Erythroblast (primary cell): ENCODE results near the gene LINC00632.

Experiments
- DNase-seq, 2 experiments: peaks; one replicate each; lab custom pipeline; 2025; lab: John Stamatoyannopoulos, UW
- GATA1 ChIP-seq: IDR thresholded peaks from 2 replicates; pipeline ENCODE4 v1.6.1; 2011; ENCODE audit warnings: low read depth, mild to moderate bottlenecking, control low read depth, low read length, moderate library complexity
- POLR2A ChIP-seq: IDR thresholded peaks from 2 replicates; pipeline ENCODE4 v1.6.1; 2011; ENCODE audit warnings: mild to moderate bottlenecking, low read length

LINC00632 gene

DNA sequence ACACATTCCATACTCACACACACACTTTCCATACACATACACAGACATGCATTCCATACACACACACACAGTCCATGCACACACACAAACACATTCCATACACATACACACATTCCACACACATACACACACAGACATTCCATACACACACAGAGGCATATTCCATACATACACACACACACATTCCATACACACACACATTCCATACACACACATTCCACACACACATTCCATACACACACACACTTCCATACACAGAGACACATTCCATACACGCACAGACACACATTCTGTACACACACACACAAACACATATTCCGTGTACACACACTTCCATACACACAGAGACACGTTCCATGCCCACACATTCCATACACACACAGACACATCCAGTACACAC lies 14.8 kb downstream of the LINC00632 start:
- no peak for DNase-seq
- no peak for TF ChIP-seq POLR2A
- no peak for TF ChIP-seq GATA1

DNA sequence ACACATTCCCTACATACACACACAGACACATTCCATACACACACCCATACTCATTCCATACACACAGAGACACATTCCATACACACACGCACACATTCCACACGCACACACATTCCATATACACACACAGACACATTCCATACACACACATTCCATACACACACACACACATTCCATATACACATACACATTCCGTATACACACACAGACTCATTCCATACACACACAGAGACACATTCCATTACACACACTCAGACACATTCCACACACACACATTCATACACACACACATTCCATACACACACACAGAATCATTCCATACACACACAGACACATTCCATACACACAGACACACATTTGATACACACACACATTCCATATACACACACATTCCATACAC lies 15.2 kb downstream of the LINC00632 start:
- TF ChIP-seq GATA1 (no peak), POLR2A (no peak)
- DNase-seq, result no peak

- TF ChIP-seq POLR2A, result no peak
- no peak for TF ChIP-seq GATA1
- no peak for DNase-seq
These were observed 15.9 kb downstream of the LINC00632 start for GRCh38 chrX:140725500-140725899.

DNA sequence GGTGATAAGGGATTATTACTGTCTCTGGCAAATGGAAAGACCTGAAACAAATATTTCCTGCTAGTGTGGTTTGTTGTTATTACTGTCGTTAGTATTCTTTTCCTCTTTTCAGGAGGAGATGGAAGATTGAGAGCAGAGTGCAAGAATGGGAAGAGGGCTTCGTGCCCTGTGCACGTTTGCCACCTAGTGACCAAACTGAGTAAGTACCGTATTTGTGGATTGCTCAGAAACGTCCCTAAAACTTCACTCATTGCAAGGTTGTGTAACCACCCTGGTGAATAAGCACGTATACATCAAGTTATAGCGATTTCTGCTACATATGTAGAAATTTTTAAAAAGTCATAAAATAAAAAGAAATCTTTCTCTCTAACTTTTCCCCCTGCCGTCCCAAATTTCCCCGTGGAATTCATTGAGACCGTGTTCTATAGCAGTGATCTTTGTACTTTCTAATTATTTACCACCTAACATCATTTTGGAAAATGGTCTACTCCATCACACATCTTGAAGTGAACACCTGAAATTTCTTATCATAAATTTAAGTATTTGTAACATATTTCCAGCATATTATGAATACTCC lies 24.3 kb downstream of the LINC00632 start:
- TF ChIP-seq POLR2A, result no peak
- TF ChIP-seq GATA1, result no peak
- peak; percentile 2 to 37 for DNase-seq

GRCh38 chrX:140744085-140744484 lies 34.5 kb downstream of the LINC00632 start:
- TF ChIP-seq POLR2A (no peak), GATA1 (no peak)
- DNase-seq, result no peak

- DNase-seq, result no peak
- no peak for TF ChIP-seq GATA1
- no peak for TF ChIP-seq POLR2A
These were observed 47.4 kb downstream of the LINC00632 start for GRCh38 chrX:140756941-140757340.

GRCh38 chrX:140762061-140762460 lies 52.5 kb downstream of the LINC00632 start:
- peak; percentile 17 to 35 for DNase-seq
- TF ChIP-seq POLR2A (no peak), GATA1 (no peak)

- no peak for DNase-seq
- TF ChIP-seq POLR2A (no peak), GATA1 (no peak)
These were observed 54.9 kb downstream of the LINC00632 start for GRCh38 chrX:140764401-140764919.

- no peak for DNase-seq
- TF ChIP-seq GATA1 (no peak), POLR2A (no peak)
These were observed 55.7 kb downstream of the LINC00632 start for GRCh38 chrX:140765043-140765784.

DNA sequence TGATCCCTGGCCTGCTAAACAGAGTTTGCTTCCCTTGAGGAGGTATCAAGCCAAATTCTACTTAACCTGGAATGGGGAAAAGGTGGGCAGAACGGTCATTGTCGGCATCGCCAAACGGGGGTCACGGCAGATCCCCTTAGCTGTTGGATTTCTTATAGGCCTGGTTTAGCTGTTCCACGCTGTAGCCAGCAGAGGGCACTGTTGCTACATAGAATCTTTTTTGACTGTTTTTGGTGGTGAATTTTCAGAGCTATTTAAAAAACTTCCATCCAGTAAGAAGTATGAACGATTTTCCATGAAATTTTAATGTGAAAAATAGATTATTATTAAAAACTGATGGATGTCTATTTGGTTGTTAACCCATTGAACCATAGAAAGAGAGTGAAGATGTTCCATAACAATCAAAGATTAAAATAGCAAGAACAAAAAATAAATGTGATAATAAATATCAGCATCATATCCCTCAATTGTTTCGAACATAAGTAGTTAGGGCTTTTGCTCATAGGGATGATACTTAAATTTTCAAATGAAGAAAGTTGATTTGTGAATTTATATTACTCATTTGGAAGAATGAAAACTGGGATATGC lies 56.6 kb downstream of the LINC00632 start:
- DNase-seq, result peak; percentile 11 to 46

DNA sequence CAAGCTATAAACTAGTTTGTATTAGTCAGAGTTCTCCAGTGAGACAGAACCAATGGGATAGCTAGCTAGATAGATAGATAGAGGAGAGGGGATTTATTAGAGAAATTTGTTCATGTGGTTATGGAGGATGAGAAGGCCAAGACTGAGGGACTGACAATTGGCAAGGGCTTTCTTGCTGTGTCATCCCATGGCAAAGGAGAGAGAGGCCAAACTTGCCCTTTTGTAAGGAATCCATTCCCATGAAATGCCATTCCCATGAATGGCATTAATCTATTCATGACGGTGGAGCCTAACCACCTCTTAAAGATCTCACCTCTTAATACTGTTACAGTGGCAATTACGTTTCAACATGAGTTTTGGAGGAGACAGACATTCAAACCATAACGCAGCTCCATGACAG lies 58.1 kb downstream of the LINC00632 start:
- DNase-seq, result no peak
- TF ChIP-seq GATA1, result no peak
- TF ChIP-seq POLR2A, result no peak

More for the DNA sequence above, 56.6 kb downstream of the LINC00632 start:
- TF ChIP-seq GATA1, result no peak
- TF ChIP-seq POLR2A, result no peak

- TF ChIP-seq GATA1, result no peak
- TF ChIP-seq POLR2A, result no peak
These were observed 65.7 kb downstream of the LINC00632 start for GRCh38 chrX:140775211-140775610.

DNA sequence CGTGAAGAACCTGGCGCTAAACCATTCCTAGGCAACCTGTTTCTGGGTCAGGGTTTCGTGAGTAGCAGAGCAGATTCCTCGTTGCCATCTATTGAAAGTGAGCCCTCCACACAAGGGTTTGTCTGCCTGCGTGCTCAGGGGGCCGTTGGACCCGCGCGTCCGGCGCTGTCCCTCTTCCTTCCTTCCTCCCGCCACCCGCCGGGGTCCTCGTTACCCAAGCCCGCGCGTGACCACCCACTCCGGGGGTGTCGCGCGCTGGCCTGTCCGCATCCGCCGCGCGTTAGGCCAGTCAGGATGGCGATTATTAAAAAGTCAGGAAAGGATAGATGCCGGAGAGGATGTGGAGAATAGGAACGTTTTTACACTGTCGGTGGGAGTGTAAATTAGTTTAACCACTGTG lies 66.8 kb downstream of the LINC00632 start:
- TF ChIP-seq GATA1 (no peak), POLR2A (no peak)

More at GRCh38 chrX:140775211-140775610, 65.7 kb downstream of the LINC00632 start:
- no peak for DNase-seq

DNA sequence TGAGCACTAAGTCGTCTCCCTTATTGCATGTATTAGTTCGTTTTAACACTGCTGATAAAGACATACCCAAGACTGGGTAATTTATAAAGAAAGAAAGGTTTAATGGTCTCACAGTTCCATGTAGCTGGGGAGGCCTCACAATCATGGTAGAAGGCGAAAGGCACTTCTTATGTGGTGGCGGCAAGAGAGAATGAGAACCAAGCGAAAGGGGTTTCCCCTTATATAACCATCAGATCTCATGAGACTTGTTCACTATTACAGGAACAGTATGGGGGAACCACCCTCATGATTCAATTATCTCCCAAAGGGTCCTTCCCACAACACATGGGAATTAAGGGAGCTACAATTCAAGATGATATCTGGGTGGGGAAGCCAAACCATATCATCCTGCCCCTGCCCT lies 85.1 kb downstream of the LINC00632 start:
- DNase-seq, result no peak
- TF ChIP-seq POLR2A, result no peak
- no peak for TF ChIP-seq GATA1

More for the DNA sequence above, 66.8 kb downstream of the LINC00632 start:
- DNase-seq, result no peak
